Ovary (tissue), 9 donors: ENCODE measurements around the gene BCORL1. TPM values are rescaled to one million over a fixed set of nuclear protein-coding genes. Genes with fewer than 3 reads are reported as not detected.

Source experiments
- DNase-seq, 5 donors: peaks; one replicate each; pipeline ENCODE4 v3.0.0-alpha.2; 2019 to 2020
- H3K27ac ChIP-seq, 2 donors: fragments of 200-600 bp; one replicate each; pipeline versions ENCODE4 v1.5.1 to v1.8.0; 2019 to 2022
- H3K27me3 ChIP-seq: fragments of 200-600 bp; one replicate; pipeline ENCODE4 v1.8.0; 2022
- H3K36me3 ChIP-seq: fragments of 200-600 bp; sonication (generic); one replicate; pipeline ENCODE4 v1.5.1; 2019
- H3K4me1 ChIP-seq: one replicate; pipeline ENCODE4 v1.8.1; 2013; ENCODE audit warnings: mild to moderate bottlenecking, moderate library complexity; ENCODE audit not compliant: insufficient read depth
- H3K4me3 ChIP-seq: fragments of 200-600 bp; sonication (generic); one replicate; pipeline ENCODE4 v1.5.1; 2017
- H3K9me3 ChIP-seq, 2 donors: fragments of 200-600 bp in 1 of 2; sonication (generic) in 1 of 2; one replicate each; pipeline versions ENCODE4 v1.5.1 to v1.8.1; 2013 to 2019; ENCODE audit warnings: mild to moderate bottlenecking in 1 of 2, moderate library complexity in 1 of 2
- EP300 ChIP-seq: sonication (generic); formaldehyde crosslinking; IDR thresholded peaks from one replicate; pipeline ENCODE4 v1.6.1; 2017; ENCODE audit warnings: antibody characterized with exemption
- POLR2A ChIP-seq: fragments of 450-650 bp; IDR thresholded peaks from one replicate; pipeline ENCODE4 v1.6.1; 2017; ENCODE audit warnings: antibody characterized with exemption, mild to moderate bottlenecking, moderate library complexity
- WGBS, 3 donors: extraction: QIAGEN DNeasy Blood & Tissue Kit in 1 of 3; methylation state at CpG; one replicate each; pipeline versions ENCODE4 v1.1.5 to v1.1.7; 2013 to 2017; 5-methylcytosine and 5-hydroxymethylcytosine counted together
- intact Hi-C, 4 donors: fragments of 100-400 bp; cut with DNase I; formaldehyde crosslinking; loops; one replicate each; pipeline versions ENCODE4 v1.11.0 to v1.15.1; 2022 to 2023
- polyA plus RNA-seq, 2 donors: library from polyadenylated mRNA; stranded (reverse); fragments of 200-250 nt in 1 of 2; fragments of 350-450 nt in 1 of 2; fragmentation: Illumina TruSeq in 1 of 2; extraction: RNeasy Lipid Tissue Mini Kit (QIAGEN cat#74804) in 1 of 2; gene quantifications; one replicate each; pipeline ENCODE4 v1.2.3, GENCODE V29; 2013 to 2014
- total RNA-seq, 7 donors: library from RNA; depleted of rRNA in 2 of 7; stranded (reverse); fragments of >200 nt in 2 of 7; fragmentation: NEBNext Ultra II Directional in 3 of 7; extraction: Animal tissue kit (Norgen Biotek cat#: 25700) in 3 of 7; gene quantifications; one replicate each; pipeline versions ENCODE4 v1.1.0 to v1.2.4, GENCODE V29; 2016 to 2023
- TF ChIP-seq, protein P1 (sequence below), 3 donors: fragments of 450-650 bp in 2 of 3; fragments of 200-600 bp in 1 of 3; IDR thresholded peaks; one replicate each; pipeline versions ENCODE4 v1.5.1 to v1.8.0; 2016 to 2022; ENCODE audit warnings: antibody characterized with exemption in 3 of 3, mild to moderate bottlenecking in 1 of 3
- donor health status: DM: no; HTN: no; CAD: no; lungs with moderate emphysema.
- donor health status: DM: no; HTN: no; CAD: no.
- donor health status: Bipolar disorder and iron deficiency.
- donor health status: DM: yes; HTN: yes; CAD: no.
- donor health status: DM: no; HTN: no; CAD: no.
- donor health status: DM: yes; HTN: yes; CAD: no.

BCORL1 gene
- total and polyA plus RNA-seq, 9 donors = 3.3 to 45.1 (median 19.3) TPM

DNA sequence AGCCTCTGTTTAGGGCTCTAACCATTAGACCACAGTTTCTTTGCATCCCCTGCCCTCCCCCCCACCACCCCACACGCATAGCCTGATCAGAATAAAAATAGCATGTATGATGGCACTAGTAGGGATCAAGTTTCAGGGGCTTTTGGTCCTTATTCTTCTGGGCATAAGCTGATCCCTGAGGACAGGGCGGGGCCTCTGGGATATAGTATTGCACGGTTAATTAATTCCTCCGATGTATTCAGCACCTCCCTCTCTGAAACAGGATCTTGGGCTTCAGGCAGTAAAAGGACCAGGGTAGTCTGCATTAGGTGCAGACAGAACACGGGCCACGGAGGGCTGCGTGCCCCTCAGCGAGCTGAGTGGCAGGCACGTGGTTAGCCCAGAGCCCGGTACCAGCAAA lies 70.8 kb downstream of the BCORL1 start:
- no peaks in the 10 kb centered on the region for H3K27me3 ChIP-seq
- intact Hi-C loops = no loop called here
- no peak overlapping the region for H3K27ac ChIP-seq
- TF ChIP-seq POLR2A (no peak), EP300 (no peak)
- TF ChIP-seq, protein P1, sequence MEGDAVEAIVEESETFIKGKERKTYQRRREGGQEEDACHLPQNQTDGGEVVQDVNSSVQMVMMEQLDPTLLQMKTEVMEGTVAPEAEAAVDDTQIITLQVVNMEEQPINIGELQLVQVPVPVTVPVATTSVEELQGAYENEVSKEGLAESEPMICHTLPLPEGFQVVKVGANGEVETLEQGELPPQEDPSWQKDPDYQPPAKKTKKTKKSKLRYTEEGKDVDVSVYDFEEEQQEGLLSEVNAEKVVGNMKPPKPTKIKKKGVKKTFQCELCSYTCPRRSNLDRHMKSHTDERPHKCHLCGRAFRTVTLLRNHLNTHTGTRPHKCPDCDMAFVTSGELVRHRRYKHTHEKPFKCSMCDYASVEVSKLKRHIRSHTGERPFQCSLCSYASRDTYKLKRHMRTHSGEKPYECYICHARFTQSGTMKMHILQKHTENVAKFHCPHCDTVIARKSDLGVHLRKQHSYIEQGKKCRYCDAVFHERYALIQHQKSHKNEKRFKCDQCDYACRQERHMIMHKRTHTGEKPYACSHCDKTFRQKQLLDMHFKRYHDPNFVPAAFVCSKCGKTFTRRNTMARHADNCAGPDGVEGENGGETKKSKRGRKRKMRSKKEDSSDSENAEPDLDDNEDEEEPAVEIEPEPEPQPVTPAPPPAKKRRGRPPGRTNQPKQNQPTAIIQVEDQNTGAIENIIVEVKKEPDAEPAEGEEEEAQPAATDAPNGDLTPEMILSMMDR (IDR thresholded peaks at IDR 0.05) = no peak
- no peak for DNase-seq
- H3K4me3 ChIP-seq = no peak overlapping the region
- 78 to 84% (median 80%) methylated on average over 10 of the region's 10 CpGs for WGBS, 3 donors
- H3K4me1 ChIP-seq = no peaks in the 10 kb centered on the region
- no peaks in the 10 kb centered on the region for H3K9me3 ChIP-seq
- H3K36me3 ChIP-seq = no peaks in the 10 kb centered on the region

DNA sequence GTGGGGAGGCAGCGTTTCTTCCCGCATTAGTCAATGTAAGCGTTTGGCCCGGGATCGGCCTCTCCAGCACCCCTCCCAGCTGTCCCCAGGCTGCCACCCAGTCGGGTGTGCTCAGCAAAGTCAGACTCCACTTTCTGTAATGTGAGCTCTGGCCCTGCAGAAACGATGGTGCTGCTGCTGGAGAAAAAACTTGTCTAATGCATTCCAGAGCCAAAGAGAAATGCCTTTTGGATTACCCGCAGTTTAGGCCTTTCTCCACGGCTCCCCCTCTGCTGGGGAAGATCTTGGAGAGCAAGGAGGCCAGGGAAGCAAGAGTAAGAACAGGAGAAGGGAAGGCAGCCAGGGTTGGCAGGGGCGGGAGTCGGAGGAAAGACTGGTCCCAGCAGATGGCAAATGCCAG lies 72.7 kb downstream of the BCORL1 start:
- 53 to 65% (median 61%) methylated on average over 11 of the region's 11 CpGs for WGBS, 3 donors
- intact Hi-C loops = loop anchor here in 2 of 4 donors (5.0 kb wide), 1 partner anchor 448 kb away; no protein-coding TSS in a partner anchor
- TF ChIP-seq EP300 (no peak), POLR2A (no peak)
- TF ChIP-seq, protein P1 (IDR thresholded peaks at IDR 0.05) = no peak
- Histone ChIP-seq H3K9me3 (no peaks in the 10 kb centered on the region), H3K27ac (no peak overlapping the region), H3K36me3 (no peaks in the 10 kb centered on the region), H3K4me3 (no peak overlapping the region), H3K4me1 (no peaks in the 10 kb centered on the region), H3K27me3 (no peaks in the 10 kb centered on the region)
- no peak for DNase-seq

GRCh38 chrX:130055899-130056298 lies 73.5 kb downstream of the BCORL1 start:
- intact Hi-C loops = loop anchor here in 2 of 4 donors (5.0 kb wide), 1 partner anchor 449 kb away; no protein-coding TSS in a partner anchor
- H3K27me3 ChIP-seq = no peaks in the 10 kb centered on the region
- DNase-seq = no peak
- no peak overlapping the region for H3K4me3 ChIP-seq
- H3K4me1 ChIP-seq = no peaks in the 10 kb centered on the region
- H3K36me3 ChIP-seq = no peaks in the 10 kb centered on the region
- TF ChIP-seq POLR2A = no peak
- no peak for TF ChIP-seq EP300
- TF ChIP-seq, protein P1 (IDR thresholded peaks at IDR 0.05) = no peak
- 76 to 78% (median 76%) methylated on average over 18 of the region's 18 CpGs for WGBS, 3 donors
- H3K9me3 ChIP-seq = no peaks in the 10 kb centered on the region
- no peak overlapping the region for H3K27ac ChIP-seq

DNA sequence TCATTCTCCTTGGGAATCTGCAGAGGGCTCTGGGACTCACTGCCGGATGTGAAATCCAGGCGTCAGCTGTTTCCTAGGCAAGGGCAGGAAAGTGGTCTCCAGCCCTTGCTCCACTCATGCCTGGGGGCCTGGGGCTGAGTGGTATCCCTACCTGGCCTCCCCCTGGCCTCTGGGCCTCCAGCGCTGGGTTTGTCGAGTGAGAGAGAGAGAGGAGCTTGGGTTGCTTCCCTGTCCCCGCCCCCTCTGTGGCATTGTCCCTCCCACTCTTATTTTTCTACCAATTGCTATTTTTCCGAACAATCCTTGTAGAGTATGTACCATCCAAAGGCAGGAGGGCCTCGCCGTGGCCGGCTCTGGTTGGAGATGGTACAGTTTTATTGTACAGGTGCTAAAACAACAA lies 74.8 kb downstream of the BCORL1 start:
- Histone ChIP-seq H3K4me3 (no peak overlapping the region), H3K9me3 (no peaks in the 10 kb centered on the region), H3K27ac (no peak overlapping the region), H3K36me3 (no peaks in the 10 kb centered on the region), H3K27me3 (no peaks in the 10 kb centered on the region), H3K4me1 (no peaks in the 10 kb centered on the region)
- 69 to 76% (median 75%) methylated on average over 9 of the region's 9 CpGs for WGBS, 3 donors
- TF ChIP-seq, protein P1 (IDR thresholded peaks at IDR 0.05) = no peak
- TF ChIP-seq POLR2A (no peak), EP300 (no peak)
- no peak for DNase-seq
- intact Hi-C loops = loop anchor here in 2 of 4 donors (5.0 kb wide), 1 partner anchor 450 kb away; no protein-coding TSS in a partner anchor
